Liver (tissue), 9 donors: ENCODE results near the gene DPEP3. TPM values are rescaled to one million over a fixed set of nuclear protein-coding genes. Genes with fewer than 3 reads are reported as not detected.
"Not testable (repeated sequence)": the region's sequence is repeated elsewhere in the genome, so short reads cannot be mapped to it uniquely, and the experiment has no call there.

Source experiments
- DNase-seq: peaks from one replicate; pipeline ENCODE4 v3.0.0-alpha.2; 2017; ENCODE audit warnings: low spot score
- H3K27ac ChIP-seq, 2 donors: one replicate each; pipeline ENCODE4 v1.7.0; 2013; ENCODE audit warnings: inconsistent platforms in 2 of 2, low read length in 2 of 2, control low read depth in 1 of 2, low read depth in 1 of 2, mild to moderate bottlenecking in 1 of 2
- H3K27me3 ChIP-seq, 4 donors: one replicate each; pipeline versions ENCODE4 v1.6.1 to v1.7.0; 2013; ENCODE audit warnings: low read length in 3 of 4, inconsistent platforms in 1 of 4, mild to moderate bottlenecking in 1 of 4, moderate library complexity in 1 of 4; ENCODE audit not compliant: control insufficient read depth in 4 of 4, insufficient read depth in 4 of 4
- H3K36me3 ChIP-seq, 4 donors: one replicate each; pipeline versions ENCODE4 v1.6.1 to v1.7.0; 2013; ENCODE audit warnings: low read length in 3 of 4, mild to moderate bottlenecking in 3 of 4, low read depth in 1 of 4, moderate library complexity in 1 of 4; ENCODE audit not compliant: control insufficient read depth in 4 of 4, insufficient read depth in 3 of 4
- H3K4me1 ChIP-seq, 4 donors: one replicate each; pipeline versions ENCODE4 v1.6.1 to v1.7.0; 2013; ENCODE audit warnings: low read length in 3 of 4, mild to moderate bottlenecking in 3 of 4, moderate library complexity in 1 of 4; ENCODE audit not compliant: control insufficient read depth in 4 of 4, insufficient read depth in 4 of 4
- H3K4me3 ChIP-seq, 3 donors: one replicate each; pipeline versions ENCODE4 v1.6.1 to v1.7.0; 2013; ENCODE audit warnings: low read length in 3 of 3, control low read depth in 1 of 3, low read depth in 1 of 3, mild to moderate bottlenecking in 1 of 3
- H3K9ac ChIP-seq, 2 donors: one replicate each; pipeline ENCODE4 v1.7.0; 2013; ENCODE audit warnings: low read length in 2 of 2, mild to moderate bottlenecking in 2 of 2, moderate library complexity in 2 of 2, control low read depth in 1 of 2, low read depth in 1 of 2
- H3K9me3 ChIP-seq, 4 donors: one replicate each; pipeline versions ENCODE4 v1.6.1 to v1.7.0; 2013; ENCODE audit warnings: low read length in 3 of 4; ENCODE audit not compliant: control insufficient read depth in 4 of 4
- ATF3 ChIP-seq: IDR thresholded peaks from 2 replicates; pipeline ENCODE4 v1.6.1; 2016; ENCODE audit warnings: antibody characterized with exemption
- CTCF ChIP-seq: fragments of 150-350 bp; IDR thresholded peaks from 2 replicates; pipeline ENCODE4 v1.5.1; 2017; ENCODE audit warnings: improper control_type of control experiment, low read depth, low read length; ENCODE audit not compliant: missing input control
- EGR1 ChIP-seq, 2 donors: IDR thresholded peaks; 2 replicates each; pipeline ENCODE4 v1.6.1; 2016 to 2018; ENCODE audit warnings: antibody characterized with exemption in 2 of 2, low read depth in 2 of 2
- FOXA1 ChIP-seq: IDR thresholded peaks from 2 replicates; pipeline ENCODE4 v1.6.1; 2016; ENCODE audit warnings: antibody characterized with exemption
- FOXA2 ChIP-seq: IDR thresholded peaks from 2 replicates; pipeline ENCODE4 v1.6.1; 2016; ENCODE audit warnings: antibody characterized with exemption
- GABPA ChIP-seq, 2 donors: IDR thresholded peaks in 1 of 2; conservative IDR thresholded peaks in 1 of 2; 2 replicates each; pipeline ENCODE4 v1.6.1; 2016; ENCODE audit warnings: antibody characterized with exemption in 2 of 2, mild to moderate bottlenecking in 1 of 2, moderate library complexity in 1 of 2
- HNF4A ChIP-seq, 2 donors: conservative IDR thresholded peaks; 2 replicates each; pipeline ENCODE4 v1.6.1; 2016; ENCODE audit warnings: antibody characterized with exemption in 2 of 2, mild to moderate bottlenecking in 2 of 2
- HNF4G ChIP-seq: IDR thresholded peaks from 2 replicates; pipeline ENCODE4 v1.6.1; 2016; ENCODE audit warnings: antibody characterized with exemption
- JUND ChIP-seq, 2 donors: IDR thresholded peaks; 2 replicates each; pipeline ENCODE4 v1.6.1; 2016; ENCODE audit warnings: antibody characterized with exemption in 2 of 2
- MAX ChIP-seq: IDR thresholded peaks from 2 replicates; pipeline ENCODE4 v1.6.1; 2016; ENCODE audit warnings: antibody characterized with exemption
- NR2F2 ChIP-seq: IDR thresholded peaks from 2 replicates; pipeline ENCODE4 v1.6.1; 2016; ENCODE audit warnings: antibody characterized with exemption
- RAD21 ChIP-seq, 2 donors: IDR thresholded peaks; 2 replicates each; pipeline ENCODE4 v1.6.1; 2016; ENCODE audit warnings: antibody characterized with exemption in 2 of 2, mild to moderate bottlenecking in 2 of 2
- REST ChIP-seq: IDR thresholded peaks from 2 replicates; pipeline ENCODE4 v1.6.1; 2016; ENCODE audit warnings: antibody characterized with exemption, mild to moderate bottlenecking
- RXRA ChIP-seq, 2 donors: IDR thresholded peaks; 2 replicates each; pipeline ENCODE4 v1.6.1; 2017 to 2018; ENCODE audit warnings: antibody characterized with exemption in 2 of 2, mild to moderate bottlenecking in 1 of 2
- SP1 ChIP-seq: IDR thresholded peaks from 2 replicates; pipeline ENCODE4 v1.6.1; 2018; ENCODE audit warnings: antibody characterized with exemption, mild to moderate bottlenecking
- TAF1 ChIP-seq: conservative IDR thresholded peaks from 2 replicates; pipeline ENCODE4 v1.6.1; 2016; ENCODE audit warnings: antibody characterized with exemption, mild to moderate bottlenecking
- YY1 ChIP-seq: IDR thresholded peaks from 2 replicates; pipeline ENCODE4 v1.6.1; 2016; ENCODE audit warnings: antibody characterized with exemption, mild to moderate bottlenecking
- ZBTB33 ChIP-seq: IDR thresholded peaks from 2 replicates; pipeline ENCODE4 v1.6.1; 2016; ENCODE audit warnings: antibody characterized with exemption
- WGBS: extraction: QIAGEN DNeasy Blood & Tissue Kit; methylation state at CpG from one replicate; pipeline ENCODE4 v1.1.7; 2013; 5-methylcytosine and 5-hydroxymethylcytosine counted together
- polyA plus RNA-seq, 2 donors: library from polyadenylated mRNA; stranded (reverse) in 1 of 2; unstranded in 1 of 2; fragments of 200-250 nt in 1 of 2; fragments of >200 nt in 1 of 2; fragmentation: Nextera tagmentation in 1 of 2; extraction: Ambion mirVana in 1 of 2; gene quantifications; one replicate each; pipeline versions ENCODE4 v1.2.1 to v1.2.3, GENCODE V29; 2013 to 2015
- total RNA-seq, 2 donors: library from RNA; depleted of rRNA; stranded (reverse); fragments of >200 nt; gene quantifications; one replicate each; pipeline ENCODE4 v1.2.3, GENCODE V29; 2014
- donor health status: healthy.
- donor health status: healthy.
- donor health status: healthy.
- donor health status: healthy.
- donor health status: healthy.

DPEP3 gene
- total and polyA plus RNA-seq, 4 donors = 0.08 to 0.37 (median 0.22) TPM; not detected in 1

- no peak for TF ChIP-seq REST
- no peak for TF ChIP-seq FOXA1
- TF ChIP-seq ATF3 = no peak
- no peak for TF ChIP-seq ZBTB33
- no peak for TF ChIP-seq JUND (IDR thresholded peaks at IDR 0.05)
- TF ChIP-seq EGR1 (IDR thresholded peaks at IDR 0.05; ENCODE audit: low read depth in 2 of 2) = no peak
- no peak for TF ChIP-seq TAF1
- no peak for TF ChIP-seq MAX
- no peak for TF ChIP-seq YY1
- no peak for TF ChIP-seq HNF4G
- TF ChIP-seq HNF4A (conservative IDR thresholded peaks at IDR 0.05) = no peak
Measured at GRCh38 chr16:68013440-68013839, 33.1 kb upstream of the DPEP3 start (continued).

GRCh38 chr16:68009872-68010271 lies 29.6 kb upstream of the DPEP3 start:
- not testable (repeated sequence) for DNase-seq, H3K4me3 ChIP-seq, H3K9me3 ChIP-seq, H3K36me3 ChIP-seq, H3K4me1 ChIP-seq, H3K27me3 ChIP-seq, H3K27ac ChIP-seq, H3K9ac ChIP-seq
- WGBS = 78% methylated on average over 4 of the region's 4 CpGs

GRCh38 chr16:68009157-68009735 lies 28.9 kb upstream of the DPEP3 start:
- no peak for DNase-seq
- WGBS = 75% methylated on average over 9 of the region's 9 CpGs
- H3K4me1 ChIP-seq = peaks cover 0 to 2% (median 0%) of the 10 kb centered on the region in 4 donors
- TF ChIP-seq JUND (IDR thresholded peaks at IDR 0.05) = no peak
- TF ChIP-seq MAX = no peak
- TF ChIP-seq HNF4A (conservative IDR thresholded peaks at IDR 0.05) = no peak
- no peak for TF ChIP-seq FOXA2
- TF ChIP-seq SP1 = no peak
- no peak for TF ChIP-seq GABPA (IDR thresholded peaks at IDR 0.05 in 1 of 2, conservative IDR thresholded peaks at IDR 0.05 in 1 of 2)
- TF ChIP-seq ZBTB33 = no peak
- no peak for TF ChIP-seq CTCF
- TF ChIP-seq NR2F2 = no peak
- no peak for TF ChIP-seq FOXA1
- TF ChIP-seq HNF4G = no peak
- no peak for TF ChIP-seq RXRA (IDR thresholded peaks at IDR 0.05)
- TF ChIP-seq RAD21 (IDR thresholded peaks at IDR 0.05) = no peak
- no peak for TF ChIP-seq TAF1

More at GRCh38 chr16:68009157-68009735, 28.9 kb upstream of the DPEP3 start:
- H3K9me3 ChIP-seq = no peaks in the 10 kb centered on the region
- H3K9ac ChIP-seq = no peak overlapping the region
- H3K27ac ChIP-seq = no peak overlapping the region
- H3K4me3 ChIP-seq = no peak overlapping the region
- no peaks in the 10 kb centered on the region for H3K36me3 ChIP-seq
- no peaks in the 10 kb centered on the region for H3K27me3 ChIP-seq
